Dendritic cell treated with granulocyte-macrophage colony-stimulating factor and Interleukin-4, amounts not matched to agents 40 ng/mL and 50 ng/mL, for 4 days (primary cell): ENCODE data around the gene NWD2.

Experiments
- H3K27ac Mint-ChIP-seq: one replicate; pipeline ENCODE4 v1.8.0; 2022; ENCODE audit warnings: mild to moderate bottlenecking, mixed read lengths
- H3K27me3 Mint-ChIP-seq: one replicate; pipeline ENCODE4 v1.8.0; 2022; ENCODE audit warnings: mild to moderate bottlenecking, mixed read lengths
- H3K36me3 Mint-ChIP-seq: one replicate; pipeline ENCODE4 v1.8.0; 2022; ENCODE audit warnings: low read depth, mixed read lengths
- H3K4me1 Mint-ChIP-seq: one replicate; pipeline ENCODE4 v1.8.0; 2022; ENCODE audit warnings: low read depth, mixed read lengths
- H3K4me3 Mint-ChIP-seq: one replicate; pipeline ENCODE4 v1.8.0; 2022; ENCODE audit warnings: mild to moderate bottlenecking, moderate library complexity, mixed read lengths
- H3K9me3 Mint-ChIP-seq: one replicate; pipeline ENCODE4 v1.8.0; 2022; ENCODE audit warnings: mixed read lengths
- intact Hi-C: fragments of 100-400 bp; cut with micrococcal nuclease; formaldehyde crosslinking; loops from one replicate; pipeline ENCODE4 v1.15.0; 2022

NWD2 gene

GRCh38 chr4:37427193-37427592 is 182.7 kb downstream of the NWD2 start:
- Mint-ChIP-seq H3K36me3 (no peaks in the 10 kb centered on the region), H3K4me1 (peaks cover 6% of the 10 kb centered on the region), H3K27ac (no peak overlapping the region), H3K27me3 (no peaks in the 10 kb centered on the region), H3K4me3 (no peak overlapping the region), H3K9me3 (no peaks in the 10 kb centered on the region)
- intact Hi-C loops, result no loop called here

- no peak overlapping the region for H3K4me3 Mint-ChIP-seq
- H3K4me1 Mint-ChIP-seq, result peaks cover 6% of the 10 kb centered on the region
- H3K9me3 Mint-ChIP-seq, result no peaks in the 10 kb centered on the region
- intact Hi-C loops, result no loop called here
- H3K36me3 Mint-ChIP-seq, result no peaks in the 10 kb centered on the region
- H3K27me3 Mint-ChIP-seq, result no peaks in the 10 kb centered on the region
- no peak overlapping the region for H3K27ac Mint-ChIP-seq
These were observed 185.4 kb downstream of the NWD2 start for GRCh38 chr4:37429906-37430305.

- intact Hi-C loops, result no loop called here
- peaks cover 6% of the 10 kb centered on the region for H3K4me1 Mint-ChIP-seq
- no peaks in the 10 kb centered on the region for H3K36me3 Mint-ChIP-seq
- H3K9me3 Mint-ChIP-seq, result no peaks in the 10 kb centered on the region
- H3K27me3 Mint-ChIP-seq, result no peaks in the 10 kb centered on the region
- no peak overlapping the region for H3K27ac Mint-ChIP-seq
- no peak overlapping the region for H3K4me3 Mint-ChIP-seq
These were observed 186.3 kb downstream of the NWD2 start for GRCh38 chr4:37430718-37431416.

DNA sequence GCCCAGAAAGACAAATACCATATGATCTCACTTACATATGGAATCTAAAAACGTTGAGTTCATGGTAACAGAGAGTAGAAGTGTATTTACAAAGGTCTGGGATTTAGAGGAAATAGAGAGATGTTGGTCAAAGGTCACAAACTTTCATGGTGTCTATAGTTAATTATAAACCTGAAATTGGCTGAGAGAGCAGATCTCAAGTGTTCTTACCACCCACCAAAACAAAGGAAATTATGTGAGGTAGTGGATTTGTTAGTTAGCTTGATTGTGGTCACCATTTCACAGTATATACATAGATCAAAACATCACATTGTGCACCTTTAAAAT is 186.8 kb downstream of the NWD2 start:
- Mint-ChIP-seq H3K27ac (no peak overlapping the region), H3K4me3 (no peak overlapping the region), H3K9me3 (no peaks in the 10 kb centered on the region), H3K4me1 (peaks cover 6% of the 10 kb centered on the region), H3K36me3 (no peaks in the 10 kb centered on the region), H3K27me3 (no peaks in the 10 kb centered on the region)
- intact Hi-C loops, result no loop called here

DNA sequence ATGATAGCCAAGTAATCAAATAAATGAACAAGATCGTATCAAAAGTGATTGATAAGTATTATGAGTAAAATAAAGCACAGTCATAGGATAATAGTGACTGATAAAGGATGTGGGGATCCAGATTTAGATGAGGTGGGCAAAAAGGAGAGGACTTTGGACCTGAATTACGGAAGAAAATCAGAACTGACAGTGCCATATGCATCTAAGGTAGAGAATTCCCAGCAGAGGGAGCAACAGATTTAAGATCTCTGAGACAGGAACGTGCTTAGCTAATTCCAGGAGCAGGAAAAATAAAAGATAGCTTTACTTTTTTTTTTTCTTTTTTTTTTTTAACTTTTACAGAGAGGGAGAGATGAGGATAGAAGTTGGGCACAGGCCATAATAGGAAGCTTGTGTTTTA is 189.9 kb downstream of the NWD2 start:
- intact Hi-C loops, result no loop called here
- Mint-ChIP-seq H3K36me3 (no peaks in the 10 kb centered on the region), H3K4me3 (no peak overlapping the region), H3K27me3 (no peaks in the 10 kb centered on the region), H3K27ac (no peak overlapping the region), H3K9me3 (no peaks in the 10 kb centered on the region), H3K4me1 (peaks cover 6% of the 10 kb centered on the region)

- no peaks in the 10 kb centered on the region for H3K27me3 Mint-ChIP-seq
- no peaks in the 10 kb centered on the region for H3K36me3 Mint-ChIP-seq
- no peaks in the 10 kb centered on the region for H3K4me1 Mint-ChIP-seq
- intact Hi-C loops, result no loop called here
- no peak overlapping the region for H3K27ac Mint-ChIP-seq
- no peak overlapping the region for H3K4me3 Mint-ChIP-seq
- no peaks in the 10 kb centered on the region for H3K9me3 Mint-ChIP-seq
These were observed 192.0 kb downstream of the NWD2 start for GRCh38 chr4:37436546-37436945.

DNA sequence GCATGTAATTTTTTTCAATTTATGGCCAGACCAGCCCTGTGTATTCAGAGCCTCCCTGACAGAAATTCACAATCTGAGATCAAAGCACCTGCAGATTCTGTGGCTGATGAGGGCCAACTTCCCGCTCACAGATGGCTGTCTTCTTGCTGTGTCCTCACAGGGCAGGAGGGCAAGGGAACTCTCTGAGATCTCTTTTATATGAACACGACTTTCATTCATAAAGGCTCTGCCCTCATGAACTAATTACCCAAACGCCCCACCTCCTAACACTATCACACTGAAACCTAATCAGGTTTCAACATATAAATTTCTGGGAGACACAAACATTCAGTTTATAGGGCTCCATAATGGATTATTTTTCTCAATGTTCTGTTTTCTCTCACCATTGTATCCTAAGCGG is 192.6 kb downstream of the NWD2 start:
- intact Hi-C loops, result no loop called here
- Mint-ChIP-seq H3K27me3 (no peaks in the 10 kb centered on the region), H3K27ac (no peak overlapping the region), H3K4me3 (no peak overlapping the region), H3K36me3 (no peaks in the 10 kb centered on the region), H3K4me1 (no peaks in the 10 kb centered on the region), H3K9me3 (no peaks in the 10 kb centered on the region)

GRCh38 chr4:37438564-37439279 is 194.2 kb downstream of the NWD2 start:
- intact Hi-C loops, result no loop called here
- H3K27me3 Mint-ChIP-seq, result no peaks in the 10 kb centered on the region
- H3K9me3 Mint-ChIP-seq, result no peaks in the 10 kb centered on the region
- H3K27ac Mint-ChIP-seq, result no peak overlapping the region
- no peaks in the 10 kb centered on the region for H3K36me3 Mint-ChIP-seq
- H3K4me3 Mint-ChIP-seq, result no peak overlapping the region
- no peaks in the 10 kb centered on the region for H3K4me1 Mint-ChIP-seq

GRCh38 chr4:37439809-37440474 is 195.4 kb downstream of the NWD2 start:
- Mint-ChIP-seq H3K4me1 (no peaks in the 10 kb centered on the region), H3K4me3 (no peak overlapping the region), H3K27ac (no peak overlapping the region), H3K9me3 (no peaks in the 10 kb centered on the region), H3K27me3 (no peaks in the 10 kb centered on the region), H3K36me3 (no peaks in the 10 kb centered on the region)
- intact Hi-C loops, result no loop called here

- H3K4me1 Mint-ChIP-seq, result no peaks in the 10 kb centered on the region
- H3K4me3 Mint-ChIP-seq, result no peak overlapping the region
- no peaks in the 10 kb centered on the region for H3K27me3 Mint-ChIP-seq
- H3K9me3 Mint-ChIP-seq, result no peaks in the 10 kb centered on the region
- H3K27ac Mint-ChIP-seq, result no peak overlapping the region
- intact Hi-C loops, result no loop called here
- no peaks in the 10 kb centered on the region for H3K36me3 Mint-ChIP-seq
These were observed 196.0 kb downstream of the NWD2 start for GRCh38 chr4:37440501-37440900.

GRCh38 chr4:37441231-37442061 is 196.9 kb downstream of the NWD2 start:
- H3K27ac Mint-ChIP-seq, result no peak overlapping the region
- H3K36me3 Mint-ChIP-seq, result no peaks in the 10 kb centered on the region
- no peaks in the 10 kb centered on the region for H3K27me3 Mint-ChIP-seq

GRCh38 chr4:37442062-37442323 is 197.4 kb downstream of the NWD2 start:
- H3K4me3 Mint-ChIP-seq, result no peak overlapping the region
- no peaks in the 10 kb centered on the region for H3K27me3 Mint-ChIP-seq
- no peaks in the 10 kb centered on the region for H3K9me3 Mint-ChIP-seq
- no peak overlapping the region for H3K27ac Mint-ChIP-seq
- no peaks in the 10 kb centered on the region for H3K36me3 Mint-ChIP-seq
- intact Hi-C loops, result no loop called here
- H3K4me1 Mint-ChIP-seq, result no peaks in the 10 kb centered on the region

More at GRCh38 chr4:37441231-37442061, 196.9 kb downstream of the NWD2 start:
- H3K9me3 Mint-ChIP-seq, result no peaks in the 10 kb centered on the region
- intact Hi-C loops, result no loop called here
- no peak overlapping the region for H3K4me3 Mint-ChIP-seq
- no peaks in the 10 kb centered on the region for H3K4me1 Mint-ChIP-seq

GRCh38 chr4:37443137-37443536 is 198.6 kb downstream of the NWD2 start:
- Mint-ChIP-seq H3K27me3 (no peaks in the 10 kb centered on the region), H3K27ac (no peak overlapping the region), H3K36me3 (no peaks in the 10 kb centered on the region), H3K4me1 (no peaks in the 10 kb centered on the region), H3K4me3 (no peak overlapping the region), H3K9me3 (no peaks in the 10 kb centered on the region)
- intact Hi-C loops, result no loop called here

- Mint-ChIP-seq H3K27ac (no peak overlapping the region), H3K4me3 (no peak overlapping the region), H3K36me3 (no peaks in the 10 kb centered on the region), H3K9me3 (no peaks in the 10 kb centered on the region), H3K27me3 (peaks cover 3% of the 10 kb centered on the region), H3K4me1 (no peaks in the 10 kb centered on the region)
- intact Hi-C loops, result no loop called here
These were observed 200.5 kb downstream of the NWD2 start for GRCh38 chr4:37445023-37445422.
